C1 segment of cervical spinal cord (tissue), 14 donors: ENCODE data around the gene LRIG2.
"Not testable (repeated sequence)": the region's sequence is repeated elsewhere in the genome, so short reads cannot be mapped to it uniquely, and the experiment has no call there.

Source experiments
- DNase-seq, 14 donors: peaks; one replicate each; lab custom pipeline; 2025; lab: John Stamatoyannopoulos, UW

Gene LRIG2, protein sequence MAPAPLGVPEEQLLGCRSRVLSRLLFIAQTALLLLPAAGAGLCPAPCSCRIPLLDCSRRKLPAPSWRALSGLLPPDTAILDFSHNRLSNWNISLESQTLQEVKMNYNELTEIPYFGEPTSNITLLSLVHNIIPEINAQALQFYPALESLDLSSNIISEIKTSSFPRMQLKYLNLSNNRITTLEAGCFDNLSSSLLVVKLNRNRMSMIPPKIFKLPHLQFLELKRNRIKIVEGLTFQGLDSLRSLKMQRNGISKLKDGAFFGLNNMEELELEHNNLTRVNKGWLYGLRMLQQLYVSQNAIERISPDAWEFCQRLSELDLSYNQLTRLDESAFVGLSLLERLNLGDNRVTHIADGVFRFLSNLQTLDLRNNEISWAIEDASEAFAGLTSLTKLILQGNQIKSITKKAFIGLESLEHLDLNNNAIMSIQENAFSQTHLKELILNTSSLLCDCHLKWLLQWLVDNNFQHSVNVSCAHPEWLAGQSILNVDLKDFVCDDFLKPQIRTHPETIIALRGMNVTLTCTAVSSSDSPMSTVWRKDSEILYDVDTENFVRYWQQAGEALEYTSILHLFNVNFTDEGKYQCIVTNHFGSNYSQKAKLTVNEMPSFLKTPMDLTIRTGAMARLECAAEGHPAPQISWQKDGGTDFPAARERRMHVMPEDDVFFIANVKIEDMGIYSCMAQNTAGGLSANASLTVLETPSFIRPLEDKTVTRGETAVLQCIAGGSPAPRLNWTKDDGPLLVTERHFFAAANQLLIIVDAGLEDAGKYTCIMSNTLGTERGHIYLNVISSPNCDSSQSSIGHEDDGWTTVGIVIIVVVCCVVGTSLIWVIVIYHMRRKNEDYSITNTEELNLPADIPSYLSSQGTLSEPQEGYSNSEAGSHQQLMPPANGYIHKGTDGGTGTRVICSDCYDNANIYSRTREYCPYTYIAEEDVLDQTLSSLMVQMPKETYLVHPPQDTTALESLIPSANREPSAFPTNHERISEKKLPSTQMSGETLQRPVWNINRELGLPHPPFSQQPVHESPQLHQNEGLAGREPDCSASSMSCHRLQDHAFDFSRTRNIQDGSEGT

DNA sequence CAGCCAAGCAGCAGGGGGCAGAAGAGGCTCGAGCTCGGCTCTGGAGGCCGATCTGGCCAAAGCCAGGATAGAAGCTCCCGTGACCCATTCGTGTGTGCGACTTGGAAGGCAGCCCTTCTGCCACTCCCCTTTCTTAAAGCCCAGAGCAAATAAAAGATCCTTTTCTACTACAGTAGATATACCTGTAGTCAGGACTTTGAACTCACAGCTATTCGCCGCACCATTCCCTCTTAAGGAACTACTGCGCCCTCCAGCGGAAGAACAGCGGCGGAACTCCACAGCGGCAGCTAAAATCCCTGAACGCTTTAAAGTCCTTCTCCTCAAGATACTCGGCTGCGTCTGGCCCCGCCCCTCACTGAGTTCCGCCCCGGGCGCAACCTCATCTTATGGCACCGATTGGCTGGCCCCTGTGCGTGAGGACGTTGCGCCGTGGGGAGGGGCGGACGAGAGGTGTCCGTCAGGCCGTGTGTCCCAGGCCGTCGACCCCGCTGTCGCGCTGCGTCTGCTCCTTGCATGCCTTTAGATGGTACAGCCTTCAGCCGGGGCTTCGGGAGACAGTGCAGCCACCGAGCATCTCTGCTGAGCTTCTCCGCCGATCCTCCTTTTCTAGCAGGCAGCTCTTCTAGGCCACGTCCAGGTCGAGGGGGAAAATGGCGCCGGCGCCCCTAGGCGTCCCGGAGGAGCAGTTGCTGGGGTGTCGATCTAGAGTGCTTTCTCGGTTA is at the start of gene LRIG2:
TSS of gene LRIG2 (plus strand) at position 442 of the 722 bp plus-strand sequence. CDS start at position 651, 209 bp downstream.
- DNase-seq, result peak; percentile 56 to 97 (median 94)

DNA sequence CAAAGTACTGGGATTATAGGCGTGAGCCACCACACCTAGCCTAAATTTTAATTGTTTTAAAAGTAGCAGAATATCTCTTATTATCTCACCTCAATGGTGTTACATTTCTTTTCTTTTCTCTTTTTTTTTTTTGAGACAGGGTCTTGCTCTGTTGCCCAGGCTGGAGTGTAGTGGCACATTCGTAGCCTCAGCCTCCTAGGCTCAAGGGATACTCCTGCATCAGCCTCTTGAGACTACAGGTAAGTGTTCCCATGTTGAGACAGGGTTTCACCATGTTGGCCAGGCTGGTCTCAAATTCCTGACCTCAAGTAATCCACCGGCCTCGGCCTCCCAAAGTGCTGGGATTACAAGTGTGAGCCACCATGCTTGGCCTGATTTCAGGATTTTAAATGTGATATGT is 49.7 kb upstream of the LRIG2 start:
- not testable (repeated sequence) for DNase-seq

DNA sequence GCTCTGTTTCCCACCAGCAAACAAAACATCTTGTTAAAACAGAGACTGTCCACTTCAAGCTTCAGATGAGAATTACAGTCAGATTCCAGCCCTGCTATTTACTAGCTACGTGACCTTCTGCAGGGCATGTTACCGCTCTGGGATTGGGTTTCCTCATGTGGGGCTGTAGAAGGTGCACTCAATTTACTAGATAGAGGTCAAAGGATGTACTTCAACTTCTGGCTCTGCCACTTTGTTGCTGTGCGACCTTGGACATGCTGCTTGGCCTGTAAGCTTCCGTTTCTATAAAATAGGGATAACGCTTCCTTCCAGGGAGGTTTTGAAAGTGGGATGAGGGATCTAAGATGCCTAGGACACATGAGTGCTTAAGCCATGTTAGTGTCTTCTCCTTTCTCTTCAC is 46.0 kb upstream of the LRIG2 start:
- no peak for DNase-seq

DNA sequence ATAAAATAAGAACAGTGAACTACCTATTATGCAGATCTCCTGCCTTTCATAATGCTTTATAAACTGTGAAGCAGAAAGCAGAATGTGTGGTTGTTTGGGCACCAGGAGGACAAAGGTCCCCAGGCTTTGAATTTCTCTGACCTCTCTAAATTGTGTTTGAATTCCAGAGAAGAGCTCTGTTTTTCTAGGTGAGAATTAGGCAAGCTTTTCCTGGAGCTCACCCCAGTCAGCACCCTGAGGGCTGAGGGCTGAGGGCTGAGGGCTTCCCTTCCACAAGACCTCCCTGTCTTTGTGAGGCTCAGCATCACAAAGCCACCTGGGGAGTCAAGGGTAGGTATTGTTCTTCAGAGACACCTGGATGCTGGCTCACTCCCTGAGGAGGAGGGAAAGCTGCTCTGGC is 45.5 kb upstream of the LRIG2 start:
- DNase-seq, result no peak

DNA sequence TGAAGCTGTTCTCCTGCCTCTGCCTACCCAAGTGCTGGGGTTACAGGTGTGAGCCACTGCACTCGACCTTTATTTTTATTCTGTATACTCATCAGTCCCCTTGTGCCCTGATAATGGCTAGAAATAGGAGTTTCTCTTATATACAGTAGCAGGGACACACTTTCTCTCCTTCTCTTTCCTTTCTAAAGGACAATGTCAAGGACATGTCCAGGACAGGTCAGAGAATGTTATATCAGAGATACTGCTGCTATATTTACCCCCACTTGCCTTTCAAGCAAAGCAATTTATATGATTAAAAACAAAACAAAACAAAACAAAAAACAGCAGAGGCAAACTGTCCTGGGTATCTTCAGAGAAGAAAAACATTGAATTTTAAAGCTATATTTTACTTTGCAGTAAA is 43.2 kb upstream of the LRIG2 start:
- no peak for DNase-seq

DNA sequence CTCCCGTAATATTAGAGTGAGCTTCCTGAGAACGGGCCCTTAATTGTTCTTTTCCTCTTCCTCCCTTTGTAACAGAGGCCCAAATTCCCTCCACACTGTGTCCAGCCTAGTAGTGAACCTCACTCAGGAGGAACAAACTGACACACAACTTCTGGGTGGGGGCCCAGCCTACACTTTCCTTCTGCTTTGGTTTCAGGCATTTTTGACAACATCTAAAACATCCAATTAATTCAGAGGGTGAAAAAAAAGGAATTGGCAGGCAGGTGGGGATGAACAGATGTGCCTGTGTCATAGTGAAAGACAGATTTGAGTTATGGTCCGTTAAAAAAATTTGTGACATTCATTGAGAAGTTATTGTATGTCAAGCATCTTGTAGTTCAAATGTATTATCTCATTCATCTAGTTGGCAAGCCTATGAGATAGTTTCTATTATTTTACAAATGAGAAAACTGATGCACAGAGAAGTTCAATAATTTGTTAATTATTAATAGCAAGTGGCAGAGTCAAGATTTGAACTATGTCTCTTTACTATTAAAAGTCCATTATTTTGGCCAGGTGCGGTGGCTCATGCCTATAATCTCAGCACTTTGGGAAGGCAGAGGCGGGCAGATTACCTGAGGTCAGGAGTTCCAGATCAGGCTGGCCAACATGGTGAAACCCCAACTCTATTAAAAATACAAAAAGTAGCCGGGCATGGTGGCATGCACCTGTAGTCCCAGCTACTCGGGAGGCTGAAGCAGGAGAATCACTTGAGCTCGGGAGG is 41.6 kb upstream of the LRIG2 start:
- no peak for DNase-seq

DNA sequence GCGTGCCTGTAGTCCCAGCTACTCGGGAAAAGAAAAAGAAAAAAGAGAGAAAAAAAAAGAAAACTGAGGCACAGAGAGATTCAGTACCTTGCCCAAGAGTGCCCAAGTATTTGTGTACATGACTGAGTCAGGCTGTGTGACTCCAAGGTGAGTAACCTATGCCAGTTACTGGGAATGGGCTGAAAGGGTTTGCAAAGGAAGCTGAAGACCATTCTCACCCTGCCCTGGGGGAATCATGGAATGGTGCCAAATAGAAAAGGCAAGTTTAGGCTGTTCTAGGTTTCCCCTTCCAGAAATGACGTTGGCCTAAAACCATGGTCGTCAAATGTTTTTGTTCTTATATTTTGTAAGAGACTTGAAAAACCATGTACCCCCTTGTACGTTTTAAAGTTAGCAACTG is 37.9 kb upstream of the LRIG2 start:
- no peak for DNase-seq

DNA sequence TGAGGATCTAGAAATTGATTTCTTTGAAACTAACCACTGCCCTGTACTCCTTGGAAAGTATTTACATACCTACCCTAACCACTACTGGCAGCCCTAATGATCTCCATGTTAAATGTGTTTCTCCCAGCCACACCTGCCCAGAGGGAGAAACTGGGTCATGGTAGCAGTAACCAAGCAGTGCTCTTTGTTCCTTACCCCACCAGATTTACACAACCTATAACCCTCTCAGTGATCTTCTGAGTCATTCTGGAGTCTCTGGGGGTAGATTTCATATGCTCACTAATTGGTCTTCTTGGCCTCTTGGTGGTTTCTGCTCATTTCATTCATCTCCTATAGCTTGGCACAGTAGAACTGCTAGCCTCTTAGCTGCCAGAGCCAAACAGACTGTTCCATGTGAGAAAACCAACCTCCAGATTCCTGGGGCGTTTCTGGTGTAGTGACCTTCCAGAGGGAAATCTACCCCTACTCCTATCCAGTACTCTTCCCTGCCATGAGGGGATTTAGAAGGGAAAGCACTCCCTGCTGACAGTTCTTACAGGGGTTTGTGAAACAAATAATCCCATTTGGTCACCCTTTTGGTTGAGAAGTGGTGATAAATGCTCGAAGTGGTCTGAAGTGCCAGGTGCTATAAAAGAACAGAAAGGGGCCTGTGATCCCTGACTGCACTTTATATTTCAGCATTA is 36.2 kb upstream of the LRIG2 start:
- DNase-seq, result no peak

DNA sequence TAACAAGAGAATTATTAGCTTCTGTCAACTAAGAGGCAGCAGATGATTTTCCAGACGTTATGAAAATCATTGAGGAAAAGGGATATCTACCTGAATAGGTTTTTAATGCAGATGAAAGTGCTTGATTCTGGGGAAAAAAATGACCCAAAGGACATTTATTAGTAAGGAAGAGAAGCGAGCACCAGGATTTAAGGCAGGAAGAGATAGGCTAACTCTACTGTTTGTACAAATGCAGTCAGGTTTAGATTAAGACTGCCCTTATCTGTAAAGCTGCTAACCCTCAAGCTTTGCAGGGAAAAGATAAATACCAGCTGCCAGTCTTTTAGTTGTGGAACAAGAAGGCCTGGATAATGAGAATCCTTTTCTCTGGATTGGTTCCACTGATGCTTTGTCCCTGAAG is 33.0 kb upstream of the LRIG2 start:
- no peak for DNase-seq

DNA sequence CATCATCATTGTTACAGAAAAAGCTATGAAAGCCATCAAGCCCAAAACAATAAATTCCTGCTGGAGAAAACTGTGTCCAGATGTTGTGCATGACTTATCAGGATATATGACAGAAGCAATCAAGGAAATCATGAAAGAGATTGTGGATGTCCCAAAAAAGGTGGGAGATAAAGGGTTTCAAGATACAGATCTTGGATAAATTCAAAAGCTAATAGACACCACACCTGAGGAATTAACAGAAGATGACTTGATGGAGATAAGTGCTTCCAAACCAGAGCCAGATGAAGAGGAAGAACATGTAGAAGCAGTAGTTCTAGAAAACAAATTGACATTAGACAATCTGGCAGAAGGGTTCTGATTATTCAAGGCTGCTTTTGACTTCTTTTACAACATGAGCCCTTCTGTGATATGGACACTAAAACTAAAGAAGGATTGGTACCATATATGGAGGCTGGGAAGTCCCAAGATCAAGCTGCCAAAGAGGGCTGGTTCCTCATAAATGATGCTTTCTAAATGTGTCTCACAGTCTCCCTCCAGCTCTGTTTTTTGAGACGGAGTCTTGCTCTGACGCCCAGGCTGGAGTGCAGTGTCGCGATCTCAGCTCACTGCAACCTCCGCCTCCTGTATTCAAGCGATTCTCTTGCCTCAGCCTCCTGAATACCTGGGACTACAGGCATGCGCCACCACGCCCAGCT is 32.1 kb upstream of the LRIG2 start:
- DNase-seq, result no peak

DNA sequence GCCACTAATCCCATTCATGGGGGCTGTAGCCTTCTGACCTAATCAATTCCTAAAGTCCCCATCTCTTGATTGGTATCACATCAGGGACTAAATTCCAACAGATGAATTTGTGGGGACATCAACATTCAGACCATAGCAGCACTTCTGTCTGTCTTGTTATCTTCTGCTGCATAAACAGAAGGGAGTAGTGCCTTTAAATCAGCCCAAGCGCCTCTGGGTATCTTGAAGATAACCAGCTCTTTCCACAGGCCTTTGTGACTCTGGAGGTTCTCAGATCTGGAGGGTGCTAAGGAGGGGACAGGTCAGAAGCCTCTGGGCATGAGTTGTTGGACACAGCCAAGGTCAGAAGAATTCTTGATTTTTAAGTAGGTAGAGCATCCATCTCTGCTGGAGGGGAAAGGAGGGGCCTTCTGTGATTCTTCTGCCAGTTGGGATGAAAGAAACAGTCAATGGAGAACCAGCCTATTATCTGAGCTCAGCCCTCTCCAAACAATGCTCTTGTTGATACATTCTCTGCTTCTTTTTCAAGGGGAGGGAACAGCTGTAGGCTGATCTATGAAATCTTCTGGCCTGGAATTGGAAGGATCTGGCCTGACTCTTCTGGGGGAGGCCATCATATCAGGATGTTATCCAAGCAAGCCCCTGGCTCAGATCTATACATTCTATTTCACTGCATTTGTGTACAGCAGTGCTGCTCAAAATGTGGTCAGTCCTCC is 31.3 kb upstream of the LRIG2 start:
- DNase-seq, result peak in 9 of 14 donors; percentile 14 to 75 (median 37)

DNA sequence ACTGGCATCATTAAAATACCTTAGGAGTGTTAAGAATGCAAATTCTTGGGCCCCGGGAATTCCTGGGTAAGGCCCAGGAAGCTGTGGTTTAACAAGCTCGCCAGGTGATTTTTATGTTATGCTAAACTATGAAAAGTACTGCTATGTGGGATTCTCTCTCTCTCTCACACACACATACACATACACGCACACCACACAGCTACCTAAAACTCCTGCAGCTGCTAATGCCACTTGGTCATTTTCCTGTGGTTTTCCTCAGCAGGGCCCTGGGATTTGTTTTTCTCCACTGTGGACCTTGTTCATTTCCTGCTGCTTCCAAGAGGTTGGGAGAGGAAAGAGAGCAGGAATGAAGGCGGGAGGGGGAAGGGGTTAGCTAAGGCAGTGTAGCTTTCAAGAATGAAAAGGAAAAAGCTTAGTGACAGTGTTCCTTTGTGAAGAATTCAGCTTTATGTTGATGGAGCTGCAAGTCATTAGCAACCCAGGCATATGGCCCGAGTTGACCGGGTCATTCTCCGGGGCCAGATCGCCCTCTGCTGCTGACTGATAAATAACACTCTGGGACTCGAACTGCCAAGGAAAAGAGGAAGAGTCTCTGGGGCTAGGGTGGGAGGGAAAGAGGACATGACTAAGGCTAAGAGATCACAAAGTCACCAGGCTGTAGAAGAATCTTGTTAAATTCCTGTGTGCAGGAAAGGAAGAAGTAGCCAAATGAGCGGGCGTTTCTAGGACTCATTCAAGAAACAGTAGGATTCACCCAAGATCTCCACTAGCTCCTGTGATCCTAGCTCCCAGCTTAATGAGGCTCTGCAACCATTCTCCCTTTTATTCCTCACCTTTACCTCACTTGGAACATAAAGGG is 30.5 kb upstream of the LRIG2 start:
- peak in 13 of 14 donors; percentile 15 to 82 (median 70) for DNase-seq

DNA sequence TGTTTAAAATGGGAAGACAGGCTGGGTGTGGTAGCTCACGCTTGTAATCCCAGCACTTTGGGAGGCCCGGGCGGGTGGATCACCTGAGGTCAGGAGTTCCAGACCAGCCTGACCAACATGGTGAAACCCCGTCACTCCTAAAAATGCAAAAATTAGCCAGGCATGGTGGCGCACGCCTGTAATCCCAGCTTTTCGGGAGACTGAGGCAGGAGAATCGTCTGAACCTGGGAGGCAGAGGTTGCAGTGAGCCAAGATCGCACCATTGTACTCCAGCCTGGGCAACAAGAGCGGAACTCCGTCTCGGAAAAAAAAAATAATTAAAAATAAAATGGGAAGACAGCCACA is 29.9 kb upstream of the LRIG2 start:
- not testable (repeated sequence) for DNase-seq

DNA sequence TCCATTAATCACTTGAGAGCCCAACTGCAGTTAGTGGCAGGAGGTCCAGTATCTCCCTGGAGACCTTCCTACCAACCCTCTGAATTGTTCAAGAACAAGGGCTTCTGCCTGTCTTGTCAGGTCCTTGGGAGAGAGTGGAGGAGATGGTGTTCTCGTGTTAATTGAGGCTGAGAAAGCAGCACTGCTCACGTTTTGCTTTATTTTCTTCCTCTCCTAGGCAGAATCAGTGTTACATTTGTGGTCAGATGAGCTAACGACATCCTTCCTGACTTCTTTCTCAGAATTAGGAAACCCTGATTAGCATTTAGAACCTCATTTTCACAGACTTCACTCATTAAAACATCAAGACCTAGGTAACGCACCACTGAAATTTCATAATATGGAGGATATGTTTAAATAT is 26.4 kb upstream of the LRIG2 start:
- no peak for DNase-seq

DNA sequence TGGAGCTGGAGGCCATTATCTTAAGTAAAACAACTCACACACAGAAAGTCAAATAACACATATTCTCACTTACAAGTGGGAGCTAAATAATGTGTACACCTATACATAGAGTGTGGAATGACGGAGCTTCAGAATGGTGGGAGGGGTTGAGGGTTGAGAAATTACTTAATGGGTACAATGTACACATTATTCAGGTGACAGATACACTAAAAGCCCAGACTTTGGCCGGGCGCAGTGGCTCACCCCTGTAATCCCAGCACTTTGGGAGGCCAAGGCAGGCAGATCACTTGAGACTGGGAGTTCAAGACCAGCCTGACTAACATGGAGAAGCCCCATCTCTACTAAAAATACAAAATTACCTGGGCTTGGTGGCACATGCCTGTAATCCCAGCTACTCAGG is 24.9 kb upstream of the LRIG2 start:
- DNase-seq, result no peak

DNA sequence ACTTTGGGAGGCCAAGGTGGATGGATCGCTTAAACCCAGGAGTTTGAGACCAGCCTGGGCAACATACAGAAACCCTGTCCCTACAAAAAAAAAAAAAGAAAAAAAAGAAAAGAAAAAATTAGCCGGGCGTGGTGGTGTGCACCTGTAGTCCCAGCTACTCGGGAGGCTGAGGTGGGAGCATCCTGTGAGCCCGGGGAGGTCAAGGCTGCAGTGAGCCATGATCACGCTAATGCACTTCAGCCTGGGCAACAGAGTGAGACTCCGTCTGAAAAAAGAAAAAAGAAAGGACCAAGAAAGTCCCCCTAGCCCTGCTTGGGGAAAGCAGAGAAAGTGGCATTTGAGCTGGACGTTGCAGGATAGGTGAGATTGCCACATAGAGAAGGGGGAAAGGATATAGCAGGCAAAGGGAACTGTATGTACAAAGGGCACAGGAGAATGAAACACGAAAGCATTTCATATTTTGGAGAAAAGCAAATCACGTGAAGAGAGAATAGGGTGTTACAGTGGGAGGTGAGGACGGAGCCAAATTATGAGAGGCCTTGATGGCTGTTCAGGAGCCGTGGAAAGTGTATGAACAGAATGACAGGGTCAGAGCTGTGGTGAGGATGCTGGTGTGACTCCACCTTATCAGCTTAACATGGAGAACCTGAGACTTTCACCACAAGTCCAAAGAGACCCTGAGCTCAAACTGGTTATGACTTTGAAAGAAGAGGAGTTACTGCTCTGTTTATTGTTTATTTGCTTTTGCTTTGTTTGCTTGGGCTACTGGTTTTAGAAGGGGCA is 19.5 kb upstream of the LRIG2 start:
- no peak for DNase-seq

DNA sequence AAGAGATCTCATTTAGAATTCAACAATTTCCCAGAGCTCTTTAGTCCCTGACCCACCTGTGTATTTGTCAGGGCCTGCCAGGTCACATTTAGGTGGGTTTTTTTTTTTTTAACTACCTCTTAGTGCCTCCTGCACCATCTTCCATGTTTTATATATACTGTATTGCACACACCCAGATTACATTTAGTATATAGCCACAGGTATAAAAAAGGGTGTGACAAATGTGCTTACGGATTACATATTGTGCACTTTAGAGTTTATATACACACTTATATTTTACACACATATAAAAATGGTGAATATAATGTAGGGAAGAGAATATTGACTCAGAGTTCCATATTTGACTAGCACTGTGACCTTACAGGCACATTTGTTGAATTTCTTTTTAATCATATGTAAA is 17.4 kb upstream of the LRIG2 start:
- no peak for DNase-seq
